ENCODE results near the gene TMEM165.

DNA sequence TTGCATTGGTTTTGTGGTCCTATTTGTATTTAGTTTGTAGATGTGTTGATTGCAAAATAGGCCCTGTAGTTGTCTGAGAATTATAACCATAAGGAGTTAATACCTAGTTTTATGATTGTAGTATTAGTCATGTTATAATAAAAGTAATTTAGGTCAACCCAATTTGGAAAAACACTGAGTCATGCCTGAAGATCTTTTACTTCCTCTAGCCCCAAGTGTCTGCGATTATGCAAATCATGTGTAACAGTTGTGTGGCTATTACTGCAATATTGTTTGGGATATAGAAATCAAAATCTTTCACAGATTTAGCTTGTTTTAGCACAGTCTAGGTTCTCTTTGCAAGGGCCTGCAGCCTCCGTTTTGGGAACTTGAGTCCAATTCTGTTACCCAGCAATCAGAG is 37.1 kb upstream of the TMEM165 start:
- TF ChIP-seq, protein P1, sequence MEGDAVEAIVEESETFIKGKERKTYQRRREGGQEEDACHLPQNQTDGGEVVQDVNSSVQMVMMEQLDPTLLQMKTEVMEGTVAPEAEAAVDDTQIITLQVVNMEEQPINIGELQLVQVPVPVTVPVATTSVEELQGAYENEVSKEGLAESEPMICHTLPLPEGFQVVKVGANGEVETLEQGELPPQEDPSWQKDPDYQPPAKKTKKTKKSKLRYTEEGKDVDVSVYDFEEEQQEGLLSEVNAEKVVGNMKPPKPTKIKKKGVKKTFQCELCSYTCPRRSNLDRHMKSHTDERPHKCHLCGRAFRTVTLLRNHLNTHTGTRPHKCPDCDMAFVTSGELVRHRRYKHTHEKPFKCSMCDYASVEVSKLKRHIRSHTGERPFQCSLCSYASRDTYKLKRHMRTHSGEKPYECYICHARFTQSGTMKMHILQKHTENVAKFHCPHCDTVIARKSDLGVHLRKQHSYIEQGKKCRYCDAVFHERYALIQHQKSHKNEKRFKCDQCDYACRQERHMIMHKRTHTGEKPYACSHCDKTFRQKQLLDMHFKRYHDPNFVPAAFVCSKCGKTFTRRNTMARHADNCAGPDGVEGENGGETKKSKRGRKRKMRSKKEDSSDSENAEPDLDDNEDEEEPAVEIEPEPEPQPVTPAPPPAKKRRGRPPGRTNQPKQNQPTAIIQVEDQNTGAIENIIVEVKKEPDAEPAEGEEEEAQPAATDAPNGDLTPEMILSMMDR (IDR thresholded peaks at IDR 0.05): no peak
- no peak for TF ChIP-seq POLR2A (IDR thresholded peaks at IDR 0.05)
